ENCODE results near the gene PDE4D. TPM values are rescaled to one million over a fixed set of nuclear protein-coding genes. Genes with fewer than 3 reads are reported as not detected.

The PDE4D gene
- total RNA-seq, 1 donor from 2014 or later: 11.8 TPM

- Mint-ChIP-seq H3K9me3 (peaks cover 3% of the 10 kb centered on the region), H3K4me3 (no peak overlapping the region), H3K4me1 (peaks cover 32% of the 10 kb centered on the region), H3K27ac (ENCODE audit: unreplicated experiment) (no peak overlapping the region), H3K27me3 (ENCODE audit: low read depth) (no peaks in the 10 kb centered on the region), H3K36me3 (ENCODE audit: low read depth) (no peaks in the 10 kb centered on the region)
- DNase-seq (ENCODE audit: low read depth, low spot score): no peak
- no peak for TF ChIP-seq CTCF (conservative IDR thresholded peaks at IDR 0.05)
These were observed 890.4 kb downstream of the PDE4D start for GRCh38 chr5:59003124-59003523.

DNA sequence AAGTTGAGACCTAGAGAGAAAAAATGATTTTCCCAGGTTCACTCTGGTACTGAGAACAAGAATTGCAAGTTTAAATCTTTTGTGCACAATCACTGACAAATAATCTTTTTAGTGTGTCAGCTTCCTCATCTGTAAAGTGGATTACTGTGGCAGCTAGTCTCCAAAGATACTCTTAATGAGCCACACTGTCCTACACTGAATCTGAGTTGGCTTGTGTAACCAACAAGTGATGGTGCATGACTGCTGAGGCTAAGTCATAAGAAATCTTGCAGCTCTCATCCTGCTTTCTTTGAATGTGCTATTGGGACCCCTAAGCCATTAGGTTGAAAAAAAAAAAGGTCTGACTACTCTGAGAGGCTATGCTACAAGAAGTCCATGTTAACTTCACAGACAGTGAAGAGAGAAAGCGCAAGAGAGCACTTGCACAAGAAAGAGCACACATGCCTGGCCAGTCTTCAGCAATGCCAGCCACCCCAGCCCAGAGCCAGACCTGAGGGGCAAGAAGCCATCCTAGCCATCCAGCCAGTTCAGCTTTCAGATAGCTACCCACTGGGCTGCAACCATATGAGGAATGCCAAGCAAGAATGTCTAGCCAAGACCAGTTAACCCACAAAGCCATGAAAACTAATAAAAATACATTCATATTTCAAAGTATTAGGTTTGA is 891.2 kb downstream of the PDE4D start:
- DNase-seq (ENCODE audit: low read depth, low spot score): no peak
- no peaks in the 10 kb centered on the region for H3K36me3 Mint-ChIP-seq (ENCODE audit: low read depth)
- H3K27ac Mint-ChIP-seq (ENCODE audit: unreplicated experiment): no peak overlapping the region
- no peaks in the 10 kb centered on the region for H3K27me3 Mint-ChIP-seq (ENCODE audit: low read depth)
- H3K9me3 Mint-ChIP-seq: peaks cover 3% of the 10 kb centered on the region
- no peak overlapping the region for H3K4me3 Mint-ChIP-seq
- H3K4me1 Mint-ChIP-seq: peaks cover 32% of the 10 kb centered on the region
- TF ChIP-seq CTCF (conservative IDR thresholded peaks at IDR 0.05): no peak

GRCh38 chr5:59001716-59002115 is 891.8 kb downstream of the PDE4D start:
- no peak for TF ChIP-seq CTCF (conservative IDR thresholded peaks at IDR 0.05)
- no peak overlapping the region for H3K27ac Mint-ChIP-seq (ENCODE audit: unreplicated experiment)
- H3K9me3 Mint-ChIP-seq: peaks cover 3% of the 10 kb centered on the region
- peaks cover 32% of the 10 kb centered on the region for H3K4me1 Mint-ChIP-seq
- no peak for DNase-seq (ENCODE audit: low read depth, low spot score)
- no peaks in the 10 kb centered on the region for H3K27me3 Mint-ChIP-seq (ENCODE audit: low read depth)
- H3K4me3 Mint-ChIP-seq: no peak overlapping the region
- H3K36me3 Mint-ChIP-seq (ENCODE audit: low read depth): no peaks in the 10 kb centered on the region

DNA sequence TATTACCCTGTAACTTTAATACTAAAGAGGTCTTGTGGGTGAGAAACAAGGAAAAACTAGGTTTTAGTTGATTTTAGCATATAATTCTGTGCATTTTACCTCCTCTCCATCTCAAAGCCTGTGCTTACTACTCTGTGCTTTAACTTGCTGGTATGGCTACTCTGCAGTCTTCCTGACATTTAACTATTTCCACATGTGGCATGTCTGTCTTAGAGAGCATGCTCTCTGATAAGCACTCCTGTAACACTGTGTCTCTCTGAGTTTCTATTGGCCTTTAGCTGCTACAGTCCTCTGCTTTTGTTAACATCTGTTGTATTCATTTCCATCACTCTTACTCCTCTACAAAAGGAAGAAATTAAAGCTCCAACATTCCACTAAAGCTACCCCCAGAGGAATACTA is 892.4 kb downstream of the PDE4D start:
- Mint-ChIP-seq H3K27me3 (ENCODE audit: low read depth) (no peaks in the 10 kb centered on the region), H3K27ac (ENCODE audit: unreplicated experiment) (no peak overlapping the region), H3K36me3 (ENCODE audit: low read depth) (no peaks in the 10 kb centered on the region), H3K4me3 (no peak overlapping the region), H3K9me3 (peaks cover 3% of the 10 kb centered on the region), H3K4me1 (peaks cover 32% of the 10 kb centered on the region)
- TF ChIP-seq CTCF (conservative IDR thresholded peaks at IDR 0.05): no peak
- no peak for DNase-seq (ENCODE audit: low read depth, low spot score)

- Mint-ChIP-seq H3K4me3 (no peak overlapping the region), H3K27me3 (ENCODE audit: low read depth) (no peaks in the 10 kb centered on the region), H3K27ac (ENCODE audit: unreplicated experiment) (peak overlapping the region; percentile 72), H3K4me1 (peaks cover 32% of the 10 kb centered on the region), H3K36me3 (ENCODE audit: low read depth) (no peaks in the 10 kb centered on the region), H3K9me3 (peaks cover 3% of the 10 kb centered on the region)
- no peak for DNase-seq (ENCODE audit: low read depth, low spot score)
- no peak for TF ChIP-seq CTCF (conservative IDR thresholded peaks at IDR 0.05)
These were observed 893.3 kb downstream of the PDE4D start for GRCh38 chr5:59000211-59000610.
